Progenitor cell of endocrine pancreas (in vitro differentiated cells): ENCODE data around the gene ZNF107. TPM values are rescaled to one million over a fixed set of nuclear protein-coding genes. Genes with fewer than 3 reads are reported as not detected.
"Not testable (repeated sequence)": the region's sequence is repeated elsewhere in the genome, so short reads cannot be mapped to it uniquely, and the experiment has no call there.

Source experiments
- DNase-seq: peaks from one replicate; pipeline ENCODE4 v3.0.0; 2021; ENCODE audit warnings: low spot score; ENCODE audit not compliant: unreplicated experiment
- H3K27ac Mint-ChIP-seq: 2 replicates; pipeline ENCODE4 v1.8.0; 2021; ENCODE audit warnings: mild to moderate bottlenecking, moderate library complexity, mixed read lengths
- H3K27me3 Mint-ChIP-seq: 2 replicates; pipeline ENCODE4 v1.8.0; 2021; ENCODE audit warnings: mixed read lengths
- H3K36me3 Mint-ChIP-seq: 2 replicates; pipeline ENCODE4 v1.8.0; 2022; ENCODE audit warnings: mixed read lengths; ENCODE audit not compliant: insufficient read depth
- H3K4me1 Mint-ChIP-seq: 2 replicates; pipeline ENCODE4 v1.8.0; 2021; ENCODE audit warnings: low read depth, mixed read lengths
- H3K4me3 Mint-ChIP-seq: 2 replicates; pipeline ENCODE4 v1.8.0; 2021; ENCODE audit warnings: low read depth, mild to moderate bottlenecking, moderate library complexity, mixed read lengths
- H3K9me3 Mint-ChIP-seq: 2 replicates; pipeline ENCODE4 v1.8.0; 2021; ENCODE audit warnings: low read depth, mixed read lengths
- CTCF ChIP-seq: fragments of 200-600 bp; sonication (generic); IDR thresholded peaks from one replicate; pipeline ENCODE4 v1.5.0; 2021; ENCODE audit warnings: antibody characterized with exemption, mild to moderate bottlenecking; ENCODE audit not compliant: unreplicated experiment
- total RNA-seq: library from RNA; stranded (reverse); gene quantifications from 2 replicates; pipeline ENCODE4 v1.2.1, GENCODE V29; 2021

ZNF107 gene
- total RNA-seq, 1 donor from 2014 or later = 16.5 TPM

- TF ChIP-seq CTCF = no peak
- no peak for DNase-seq
- H3K27ac Mint-ChIP-seq = no peak overlapping the region
- no peaks in the 10 kb centered on the region for H3K36me3 Mint-ChIP-seq
- H3K4me3 Mint-ChIP-seq = no peak overlapping the region
- peaks cover 49% of the 10 kb centered on the region for H3K9me3 Mint-ChIP-seq
- no peaks in the 10 kb centered on the region for H3K4me1 Mint-ChIP-seq
- H3K27me3 Mint-ChIP-seq = no peaks in the 10 kb centered on the region
Measured at GRCh38 chr7:64656489-64656888, 9.4 kb upstream of the ZNF107 start.

DNA sequence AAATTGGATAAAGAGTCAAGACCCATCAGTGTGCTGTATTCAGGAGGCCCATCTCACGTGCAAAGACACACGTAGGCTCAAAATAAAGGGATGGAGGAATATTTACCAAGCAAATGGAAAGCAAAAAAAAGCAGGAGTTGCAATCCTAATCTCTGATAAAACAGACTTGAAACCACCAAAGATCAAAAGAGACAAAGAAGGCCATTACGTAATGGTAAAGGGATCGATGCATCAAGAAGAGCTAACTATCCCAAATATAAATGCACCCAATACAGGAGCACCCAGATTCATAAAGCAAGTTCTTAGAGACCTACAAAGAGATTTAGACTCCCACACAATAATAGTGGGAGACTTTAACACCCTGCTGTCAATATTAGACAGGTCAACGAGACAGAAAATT lies 3.8 kb upstream of the ZNF107 start:
- not testable (repeated sequence) for H3K36me3 Mint-ChIP-seq, H3K4me1 Mint-ChIP-seq, H3K4me3 Mint-ChIP-seq, DNase-seq, H3K27me3 Mint-ChIP-seq, H3K27ac Mint-ChIP-seq
- H3K9me3 Mint-ChIP-seq = peaks cover 24% of the 10 kb centered on the region

DNA sequence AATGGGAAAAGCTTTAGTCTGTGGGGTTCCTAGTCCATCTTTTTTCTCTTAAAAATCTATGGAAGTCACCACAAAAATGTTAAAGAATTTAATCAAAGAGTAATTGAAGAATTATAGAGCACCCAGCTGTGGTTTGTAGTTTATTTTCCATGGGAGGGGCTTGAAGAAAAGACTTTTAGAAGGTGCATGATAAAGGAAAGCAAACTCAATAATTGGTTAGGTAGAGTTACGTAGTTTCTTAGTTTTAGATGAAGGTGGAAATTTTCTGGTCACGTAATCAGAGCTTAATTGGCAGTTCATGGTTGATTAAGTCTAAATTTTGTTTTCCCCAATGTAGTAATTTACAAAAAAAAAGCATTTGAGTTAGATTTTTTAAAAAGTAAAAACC lies 724 bp downstream of the ZNF107 start:
- Mint-ChIP-seq H3K36me3 (peaks cover 9% of the 10 kb centered on the region), H3K27me3 (no peaks in the 10 kb centered on the region), H3K27ac (peak overlapping the region; percentile 100), H3K4me3 (peak overlapping the region; percentile 97), H3K9me3 (peaks cover 3% of the 10 kb centered on the region), H3K4me1 (peaks cover 24% of the 10 kb centered on the region)
- no peak for DNase-seq
- no peak for TF ChIP-seq CTCF

DNA sequence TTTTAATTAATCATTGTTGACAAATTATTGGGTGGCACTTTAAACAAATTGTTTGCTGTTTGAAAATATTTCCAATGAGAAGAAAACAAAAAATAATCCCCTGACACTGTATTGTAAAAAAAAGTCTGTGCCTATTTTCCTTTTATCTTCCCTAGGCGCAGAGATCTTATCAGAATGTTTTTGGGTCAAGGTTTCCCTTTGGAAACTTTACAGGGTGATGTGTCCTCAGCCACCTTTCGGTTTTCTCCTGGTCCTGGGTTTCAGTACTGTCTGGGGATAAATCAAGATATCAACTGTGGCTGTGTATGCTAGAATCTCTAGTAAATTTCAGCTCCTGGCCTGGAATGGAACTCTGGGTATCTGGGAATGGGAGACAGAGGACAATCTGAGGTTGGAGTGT lies 1.4 kb downstream of the ZNF107 start:
- peaks cover 11% of the 10 kb centered on the region for H3K36me3 Mint-ChIP-seq
- DNase-seq = no peak
- H3K9me3 Mint-ChIP-seq = peaks cover 3% of the 10 kb centered on the region
- H3K27ac Mint-ChIP-seq = peak overlapping the region; percentile 100
- H3K27me3 Mint-ChIP-seq = no peaks in the 10 kb centered on the region
- H3K4me3 Mint-ChIP-seq = peak overlapping the region; percentile 97
- no peak for TF ChIP-seq CTCF
- peaks cover 24% of the 10 kb centered on the region for H3K4me1 Mint-ChIP-seq

- no peaks in the 10 kb centered on the region for H3K27me3 Mint-ChIP-seq
- no peak for TF ChIP-seq CTCF
- DNase-seq = no peak
- H3K9me3 Mint-ChIP-seq = peaks cover 3% of the 10 kb centered on the region
- no peak overlapping the region for H3K4me3 Mint-ChIP-seq
- no peak overlapping the region for H3K27ac Mint-ChIP-seq
- H3K4me1 Mint-ChIP-seq = peaks cover 20% of the 10 kb centered on the region
- H3K36me3 Mint-ChIP-seq = peaks cover 19% of the 10 kb centered on the region
Measured at GRCh38 chr7:64672414-64672813, 6.5 kb downstream of the ZNF107 start.

DNA sequence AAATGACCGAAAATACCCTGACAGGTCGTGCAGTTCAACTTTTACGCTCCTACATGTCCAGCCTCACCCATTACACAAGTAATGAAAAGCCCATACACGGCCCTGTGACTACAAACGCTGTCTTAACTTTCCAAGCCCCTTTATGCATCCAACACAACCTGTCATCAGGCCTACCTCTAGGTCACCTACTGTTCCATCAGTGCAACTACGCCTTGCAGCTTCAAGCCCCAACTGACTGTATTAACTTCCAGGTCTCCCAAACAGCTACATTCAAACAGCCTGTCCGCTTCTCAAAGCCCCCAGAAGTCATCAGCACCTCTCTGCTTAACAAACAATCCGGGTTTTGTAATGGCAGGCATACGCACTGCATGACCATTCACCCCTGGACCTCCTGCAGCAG lies 19.2 kb downstream of the ZNF107 start:
- peaks cover 3% of the 10 kb centered on the region for H3K9me3 Mint-ChIP-seq
- H3K4me1 Mint-ChIP-seq = peaks cover 14% of the 10 kb centered on the region

More for the DNA sequence above, 19.2 kb downstream of the ZNF107 start:
- H3K36me3 Mint-ChIP-seq = peaks cover 16% of the 10 kb centered on the region
- H3K27ac Mint-ChIP-seq = no peak overlapping the region
- H3K4me3 Mint-ChIP-seq = no peak overlapping the region
- no peaks in the 10 kb centered on the region for H3K27me3 Mint-ChIP-seq
- TF ChIP-seq CTCF = no peak
- no peak for DNase-seq
